ENCODE results near the gene CDC42EP5.

GRCh38 chr19:54424660-54425381, 48.3 kb downstream of the CDC42EP5 start:
- TF ChIP-seq CTCF (IDR thresholded peaks at IDR 0.05; ENCODE audit: borderline replicate concordance, extremely low read depth, low read length, poor library complexity, severe bottlenecking) (no peak), EZH2 (IDR thresholded peaks at IDR 0.05; ENCODE audit: borderline replicate concordance, low read depth, low read length, severe bottlenecking) (no peak)

Measured in DND-41 (cell line).